Activated T-helper 1 cell treated with Interleukin-2 at 50 U/mL for 16 hours (primary cell): ENCODE measurements around the gene NDUFS8.
"Not testable (repeated sequence)": the region's sequence is repeated elsewhere in the genome, so short reads cannot be mapped to it uniquely, and the experiment has no call there.

Experiments
- DNase-seq: peaks from one replicate; pipeline ENCODE4 v3.0.0-alpha.2; 2020; ENCODE audit warnings: low read depth

The NDUFS8 gene

GRCh38 chr11:68030318-68031143, at the start of gene NDUFS8:
NDUFS8 (plus strand) TSS chr11:68030681; CDS start chr11:68032152, 1,471 bp downstream.
- DNase-seq, result peak; percentile 92

DNA sequence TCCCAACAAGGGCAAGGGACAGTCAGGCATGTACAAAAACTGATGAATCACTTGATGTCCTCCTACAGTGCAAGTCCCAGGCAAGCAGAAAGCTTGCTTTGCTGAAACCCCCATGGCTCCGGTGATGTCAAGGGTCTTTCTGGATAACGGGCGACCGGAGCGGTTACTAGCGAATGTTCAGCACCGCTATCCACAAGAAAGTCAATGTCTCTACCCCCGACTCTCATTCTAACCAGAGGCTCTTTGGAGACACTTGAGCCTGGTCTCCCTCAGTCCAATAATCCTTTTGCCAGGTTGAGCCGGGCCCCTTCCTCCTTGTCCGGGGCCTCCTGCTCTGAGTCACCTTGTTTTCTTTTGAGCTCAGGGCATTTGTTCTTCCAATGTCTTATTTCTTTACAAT, 49.3 kb upstream of the NDUFS8 start:
- not testable (repeated sequence) for DNase-seq

DNA sequence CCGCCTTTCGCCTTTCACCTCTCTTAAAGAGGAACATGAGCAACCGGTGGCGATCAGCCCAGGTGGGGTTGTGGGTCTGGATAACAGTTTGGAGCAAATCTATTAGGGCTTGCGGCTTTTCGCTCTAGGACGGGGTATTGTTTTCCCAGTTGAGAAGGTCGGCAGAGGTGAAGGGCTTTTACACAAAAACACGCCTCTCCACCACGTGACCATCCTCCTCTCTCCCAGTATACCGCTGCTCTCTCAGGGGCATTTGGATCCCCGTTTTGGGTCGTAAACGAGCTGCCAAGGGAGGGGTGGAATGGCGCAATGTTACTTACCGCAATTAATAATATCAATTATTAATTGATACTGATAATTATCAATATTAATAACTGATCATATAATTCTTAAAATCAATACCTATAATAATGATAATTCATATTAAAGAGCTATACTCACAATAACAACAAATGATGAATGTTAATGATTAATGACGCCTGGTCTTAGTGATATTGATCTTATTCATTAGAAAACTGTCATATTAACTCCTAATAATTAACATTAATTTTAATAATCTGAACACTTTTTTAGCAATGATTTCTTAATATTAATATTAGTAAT, 48.1 kb upstream of the NDUFS8 start:
- DNase-seq, result not testable (repeated sequence)

DNA sequence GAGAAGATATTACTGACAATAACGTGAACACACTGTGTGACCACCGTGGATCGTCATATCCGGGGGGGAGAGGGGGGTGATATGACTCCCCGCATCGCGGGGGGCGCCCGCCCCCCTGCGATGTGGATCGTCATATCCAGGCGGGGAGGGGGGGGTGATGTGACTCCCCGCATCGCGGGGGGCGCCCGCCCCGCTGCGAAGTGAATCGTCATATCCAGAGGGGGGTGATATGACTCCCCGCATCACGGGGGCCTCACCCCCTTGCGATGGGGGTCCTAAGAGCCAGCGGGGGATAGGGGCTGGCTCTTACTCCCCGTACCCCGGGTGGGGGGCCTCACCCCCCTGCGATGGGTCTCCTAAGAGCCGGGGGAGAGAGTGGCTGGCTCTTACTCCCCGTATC, 46.5 kb upstream of the NDUFS8 start:
- DNase-seq, result no peak

GRCh38 chr11:67985302-67985701, 45.2 kb upstream of the NDUFS8 start:
- not testable (repeated sequence) for DNase-seq

GRCh38 chr11:67990546-67991346, 39.7 kb upstream of the NDUFS8 start:
- not testable (repeated sequence) for DNase-seq

GRCh38 chr11:67991347-67992121, 38.9 kb upstream of the NDUFS8 start:
- DNase-seq, result not testable (repeated sequence)

DNA sequence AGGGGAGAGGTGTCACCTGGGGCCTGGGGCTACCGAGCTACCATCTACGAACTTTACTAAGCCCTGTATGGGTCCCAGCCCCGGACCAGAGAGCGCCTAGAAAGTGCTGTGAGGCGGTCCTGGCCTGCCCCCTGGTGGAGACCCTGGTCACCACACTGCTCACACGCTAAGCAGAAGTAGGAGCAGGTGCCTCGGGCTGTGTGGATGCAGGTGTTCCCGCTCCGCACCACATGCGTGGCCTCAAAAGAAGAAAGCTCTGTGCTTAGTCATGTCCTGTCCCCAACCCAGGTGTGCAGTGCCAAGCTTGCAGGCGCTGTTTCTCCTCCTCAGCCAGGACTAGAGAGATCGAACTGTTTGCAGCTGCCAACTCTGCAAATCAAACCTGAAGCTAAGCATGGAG, 36.7 kb upstream of the NDUFS8 start:
- peak; percentile 45 for DNase-seq

- DNase-seq, result not testable (repeated sequence)
Observed at GRCh38 chr11:67994387-67994786, 36.1 kb upstream of the NDUFS8 start.

- DNase-seq, result not testable (repeated sequence)
Observed at GRCh38 chr11:67995129-67995528, 35.4 kb upstream of the NDUFS8 start.

GRCh38 chr11:67995579-67995978, 34.9 kb upstream of the NDUFS8 start:
- DNase-seq, result not testable (repeated sequence)

- DNase-seq, result no peak
Observed at GRCh38 chr11:67996051-67996450, 34.4 kb upstream of the NDUFS8 start.

- no peak for DNase-seq
Observed at GRCh38 chr11:67996622-67997474, 33.6 kb upstream of the NDUFS8 start.

DNA sequence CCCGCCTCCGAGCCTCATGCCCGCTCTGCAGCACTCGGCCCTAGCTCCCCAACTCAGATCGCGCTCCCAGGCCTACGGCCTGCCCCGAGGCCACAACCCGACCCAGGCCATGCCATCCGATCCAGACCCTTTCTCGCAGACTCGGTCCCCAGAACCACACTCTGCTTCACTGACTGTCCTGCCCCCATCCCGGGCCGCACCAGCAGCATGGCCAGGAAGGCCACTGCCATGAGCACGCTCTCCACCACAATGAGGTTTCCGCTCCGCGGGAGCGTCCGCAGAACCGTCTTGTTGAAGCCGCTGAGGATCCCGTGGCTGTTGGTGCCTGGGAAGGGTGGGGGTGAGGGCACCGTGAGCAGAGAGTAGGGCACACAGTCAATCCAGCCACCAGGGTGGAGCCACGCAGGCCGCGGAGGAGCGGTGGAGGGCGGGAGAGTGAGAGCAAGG, 33.0 kb upstream of the NDUFS8 start:
- DNase-seq, result no peak

DNA sequence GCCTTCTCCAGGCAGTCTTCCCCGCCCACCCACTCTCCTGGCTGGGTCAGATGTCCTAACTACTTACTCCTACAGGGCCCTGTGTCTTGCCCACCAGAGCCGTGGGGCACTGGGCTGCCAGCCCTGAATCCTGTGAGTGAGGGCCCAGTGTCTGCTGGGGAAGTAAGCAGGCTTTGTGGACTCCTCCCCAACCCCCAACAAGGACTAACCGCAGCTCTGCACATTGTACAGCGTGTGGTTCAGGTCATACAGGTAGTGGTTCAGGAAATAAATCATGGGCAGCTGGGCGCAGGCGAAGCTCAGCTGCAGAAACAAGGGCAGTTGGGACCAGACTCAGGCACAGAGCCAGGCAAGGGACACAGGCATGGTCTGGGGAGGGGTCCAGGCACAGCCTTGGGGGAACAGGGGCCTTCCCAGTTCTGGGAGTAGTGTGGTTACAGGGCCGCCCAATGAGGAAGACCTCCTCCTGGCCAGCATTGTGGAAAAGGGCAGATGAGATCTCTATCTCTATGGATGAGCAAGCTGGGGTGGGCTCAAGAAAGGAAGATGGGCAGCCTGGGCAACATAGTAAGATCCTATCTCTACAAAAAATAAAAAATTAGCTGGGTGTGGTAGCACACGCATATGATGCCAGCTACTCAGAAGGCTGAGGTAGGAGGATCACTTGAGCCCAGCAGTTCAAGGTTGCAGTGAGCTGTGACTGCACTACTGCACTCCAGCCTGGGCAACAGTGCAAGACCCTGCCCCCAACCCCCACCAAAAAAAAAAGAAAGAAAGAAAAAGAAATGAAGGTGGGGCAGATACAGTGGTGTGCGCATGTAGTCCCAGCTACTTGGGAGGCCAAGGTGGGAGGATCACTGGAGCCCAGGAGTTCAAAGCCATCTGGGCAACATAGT, 32.1 kb upstream of the NDUFS8 start:
- DNase-seq, result no peak

DNA sequence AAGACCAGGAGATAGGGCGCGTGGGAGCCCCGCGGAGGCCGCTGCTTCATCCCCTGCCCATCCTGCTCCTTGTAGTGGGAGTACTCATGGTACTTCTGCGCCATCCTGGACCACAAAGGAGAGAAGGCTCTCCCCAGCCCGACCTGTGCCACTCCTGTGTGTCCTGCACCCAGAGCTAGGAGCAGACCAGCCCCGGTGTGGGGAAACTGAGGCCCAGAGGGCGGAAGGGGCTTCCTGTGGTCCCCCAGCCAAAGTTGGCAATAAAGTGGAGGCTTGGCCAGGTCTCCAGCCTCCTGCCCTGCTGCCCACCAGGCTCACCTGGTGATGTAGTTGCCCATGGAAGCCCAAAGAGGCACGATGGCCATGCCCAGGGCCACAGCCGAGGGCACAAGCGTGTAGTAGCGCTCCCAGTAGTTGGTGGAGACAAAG, 31.3 kb upstream of the NDUFS8 start:
- no peak for DNase-seq

DNA sequence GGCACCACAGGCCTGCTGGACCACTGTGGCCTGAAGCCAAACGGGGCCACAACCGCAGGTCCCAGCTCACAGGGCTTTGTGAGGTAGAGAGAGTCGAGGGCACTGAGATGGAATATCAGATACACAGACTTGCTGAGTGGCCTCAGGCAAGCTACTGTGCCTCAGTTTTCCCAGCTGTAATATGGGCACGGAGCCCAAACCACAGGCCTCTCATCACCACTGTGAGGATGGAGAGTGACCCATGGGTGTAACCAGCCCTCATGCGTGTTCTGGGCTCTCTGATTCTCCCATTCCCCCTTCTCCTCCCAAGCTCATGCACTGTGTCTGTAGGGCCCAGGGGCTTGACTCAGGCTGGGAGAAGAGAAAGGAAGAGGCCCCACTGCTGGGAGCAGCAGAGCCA, 30.8 kb upstream of the NDUFS8 start:
- DNase-seq, result no peak

DNA sequence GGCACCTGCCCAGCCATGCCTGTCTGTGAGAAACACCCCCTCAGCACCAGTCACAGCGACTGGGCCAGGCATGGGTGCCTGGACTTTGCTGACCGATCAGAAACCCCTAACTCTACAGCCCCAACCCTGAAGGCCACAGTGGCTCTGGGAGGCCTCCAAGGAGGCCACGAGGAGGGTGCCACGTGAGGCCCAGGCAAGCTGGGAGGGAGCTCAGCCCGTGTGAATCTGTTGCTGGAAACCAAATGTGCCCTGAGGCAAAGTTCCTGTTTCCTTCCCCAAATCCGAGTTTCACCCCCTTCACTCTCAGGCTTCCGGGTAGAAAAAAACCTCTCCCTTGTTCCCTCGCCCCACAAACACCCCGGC, 27.9 kb upstream of the NDUFS8 start:
- no peak for DNase-seq

GRCh38 chr11:68002938-68003845, 27.3 kb upstream of the NDUFS8 start:
- peak; percentile 40 for DNase-seq
